ENCODE results near the gene DPYSL4.

Gene DPYSL4

DNA sequence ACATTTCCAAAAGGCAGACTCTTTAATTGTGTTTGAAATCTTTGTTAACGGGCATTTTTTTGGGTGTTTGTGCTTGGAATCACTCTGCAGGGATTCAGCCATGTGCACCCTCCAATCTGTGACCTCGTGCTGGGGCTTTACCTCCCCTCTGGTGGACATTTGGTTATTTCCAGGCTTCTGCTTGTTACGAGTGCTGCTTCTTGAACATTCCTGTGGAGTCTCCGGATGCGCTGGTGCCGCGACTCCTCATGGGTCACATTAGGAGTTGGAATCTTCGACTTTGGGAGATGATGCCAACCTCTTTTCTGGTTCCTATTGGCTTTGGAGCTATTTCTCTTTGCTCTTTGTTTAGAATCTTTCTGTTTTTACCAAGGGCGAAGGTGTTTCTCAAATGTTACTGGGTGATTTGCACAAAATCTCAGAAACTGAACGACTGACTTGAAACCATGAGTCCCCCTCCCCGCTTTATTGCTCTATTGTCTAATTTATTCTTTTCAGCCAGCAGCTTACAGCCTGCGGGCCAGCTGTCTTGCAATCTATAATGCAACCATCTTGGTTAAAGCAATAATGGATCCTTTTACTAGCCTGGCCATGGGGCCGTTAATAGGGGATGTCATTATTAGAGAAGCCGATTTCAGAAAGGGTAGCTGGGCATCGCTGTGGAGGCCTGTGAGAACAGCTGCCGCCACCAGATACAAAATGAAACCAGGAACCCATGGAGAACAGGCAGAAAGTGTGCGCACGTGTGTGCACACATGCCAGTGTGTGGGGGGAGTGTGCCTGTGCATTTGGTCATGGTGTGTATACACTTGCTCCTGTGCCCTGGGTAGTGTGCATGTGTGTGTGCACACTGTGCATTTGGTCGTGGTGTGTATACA lies 9.9 kb upstream of the DPYSL4 start:
- DNase-seq (ENCODE audit: low read depth in 2 of 2, low spot score in 1 of 2), result no peak

DNA sequence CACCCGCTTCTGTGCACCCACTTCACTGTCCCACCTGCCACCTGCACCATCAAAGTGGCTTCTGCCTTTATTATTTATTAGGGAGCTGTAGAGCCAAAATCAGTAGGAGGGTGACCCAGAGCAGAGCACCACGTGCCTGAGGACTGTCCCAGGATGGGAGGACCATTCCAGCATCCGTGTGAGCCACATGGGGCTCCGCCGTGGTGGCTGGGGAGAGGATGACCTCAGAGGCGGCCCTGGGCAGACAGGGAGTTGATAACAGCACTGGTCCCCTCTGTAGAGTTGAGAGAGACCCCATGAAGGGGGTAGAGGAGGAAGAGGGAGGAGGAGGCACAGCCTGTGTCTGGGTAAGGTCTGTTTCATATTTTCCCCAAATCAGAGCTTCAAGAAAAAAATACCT lies 8.7 kb upstream of the DPYSL4 start:
- no peak for DNase-seq (ENCODE audit: low read depth in 2 of 2, low spot score in 1 of 2)

DNA sequence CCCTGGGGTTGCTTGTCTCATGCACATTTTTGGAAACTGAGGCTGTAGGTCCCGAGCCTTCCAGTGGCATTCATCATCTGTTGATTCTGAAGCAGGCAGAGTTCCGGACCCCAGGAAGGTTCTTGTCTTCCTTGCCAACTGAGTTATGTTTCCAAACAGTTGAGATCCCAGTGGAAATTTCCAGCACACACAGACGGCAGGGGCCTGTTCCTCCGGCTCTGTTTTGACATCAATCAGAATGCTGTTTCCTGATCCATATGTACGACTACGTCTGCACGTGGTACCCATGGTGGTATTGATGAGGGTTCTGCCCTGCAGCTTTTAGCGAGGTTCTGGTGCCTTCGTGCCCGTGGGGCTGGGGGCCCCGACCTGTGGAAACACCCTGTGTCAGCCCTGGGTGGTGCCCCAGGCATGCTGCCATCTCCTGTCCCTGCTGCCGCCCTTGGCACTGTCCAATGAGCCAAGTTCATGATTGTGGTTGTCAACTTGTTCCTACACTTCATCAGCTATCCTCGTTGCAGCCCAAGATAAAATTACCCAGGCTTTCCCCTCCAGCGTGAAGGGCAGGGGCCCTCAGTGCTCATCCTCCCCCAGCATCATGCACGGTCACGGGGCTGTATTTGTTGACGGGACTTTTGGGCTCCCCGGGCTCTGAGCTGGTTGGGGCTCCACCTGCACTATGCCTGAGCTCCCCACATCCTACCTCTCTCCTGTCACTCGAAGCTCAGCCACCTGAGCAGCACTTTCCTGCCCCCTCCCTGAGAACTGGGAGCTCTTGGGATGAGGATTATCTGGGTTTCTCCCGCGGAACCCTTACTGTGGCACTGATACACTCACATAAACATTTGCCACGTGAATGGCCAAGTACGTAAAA lies 7.8 kb upstream of the DPYSL4 start:
- DNase-seq (ENCODE audit: low read depth in 2 of 2, low spot score in 1 of 2), result no peak

DNA sequence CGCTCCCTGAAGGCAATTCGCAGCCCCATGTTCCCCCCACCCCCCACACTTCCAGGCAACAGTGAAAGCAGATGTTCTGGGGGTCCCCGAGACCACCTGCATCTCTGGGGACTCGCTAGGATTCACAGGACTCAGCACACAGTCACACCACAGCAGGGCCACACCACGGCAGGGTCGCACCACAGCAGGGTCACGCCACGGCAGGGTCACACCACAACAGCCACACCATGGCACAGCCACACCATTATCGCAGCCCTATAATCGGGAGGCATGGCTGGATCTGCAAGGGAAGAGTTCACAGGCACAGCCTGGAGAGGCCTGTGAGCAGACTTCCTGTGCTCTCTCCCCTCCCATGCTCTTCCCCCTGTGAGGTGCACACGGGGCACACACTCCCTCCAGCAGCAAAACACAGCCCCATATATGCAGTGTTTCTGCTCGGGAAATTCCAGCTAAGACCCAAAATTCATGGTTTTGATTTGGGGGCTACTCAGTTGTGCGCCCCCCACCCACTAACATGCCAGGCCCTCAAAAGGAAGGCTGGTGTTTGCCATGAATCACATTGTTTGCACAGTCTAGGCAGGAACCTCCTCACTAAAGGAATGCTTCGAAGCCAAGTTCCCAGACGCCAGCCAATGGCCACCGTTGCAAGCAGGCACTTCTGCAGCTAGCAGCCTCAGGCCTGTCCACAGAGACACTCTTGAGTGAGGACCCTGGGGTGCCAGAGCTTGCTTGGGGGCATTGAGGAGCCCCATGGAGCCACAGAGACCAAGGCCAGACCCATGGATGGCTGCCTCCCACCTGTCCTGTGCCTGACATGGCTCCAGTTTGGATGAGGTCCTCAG lies 7.0 kb upstream of the DPYSL4 start:
- DNase-seq (ENCODE audit: low read depth in 2 of 2, low spot score in 1 of 2), result no peak

DNA sequence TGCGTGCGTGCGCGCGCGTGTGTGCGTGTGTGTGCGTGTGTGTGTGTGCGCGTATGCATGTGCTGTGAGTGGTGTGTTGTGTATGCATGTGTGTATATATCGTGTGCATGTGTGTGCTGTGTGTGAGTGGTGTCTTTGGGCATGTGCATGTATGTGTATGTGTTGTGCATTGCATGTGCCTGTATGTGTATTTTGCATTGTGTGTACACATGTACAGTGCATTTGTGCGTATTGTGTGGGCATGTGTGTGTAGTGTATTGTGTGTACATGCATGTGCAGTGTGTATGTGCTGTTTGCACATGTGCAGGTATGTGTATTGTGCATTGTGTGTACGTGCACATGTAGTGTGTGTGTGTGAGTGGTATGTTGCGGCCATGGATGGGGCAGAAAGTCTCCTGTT lies 6.0 kb upstream of the DPYSL4 start:
- no peak for DNase-seq (ENCODE audit: low read depth in 2 of 2, low spot score in 1 of 2)

DNA sequence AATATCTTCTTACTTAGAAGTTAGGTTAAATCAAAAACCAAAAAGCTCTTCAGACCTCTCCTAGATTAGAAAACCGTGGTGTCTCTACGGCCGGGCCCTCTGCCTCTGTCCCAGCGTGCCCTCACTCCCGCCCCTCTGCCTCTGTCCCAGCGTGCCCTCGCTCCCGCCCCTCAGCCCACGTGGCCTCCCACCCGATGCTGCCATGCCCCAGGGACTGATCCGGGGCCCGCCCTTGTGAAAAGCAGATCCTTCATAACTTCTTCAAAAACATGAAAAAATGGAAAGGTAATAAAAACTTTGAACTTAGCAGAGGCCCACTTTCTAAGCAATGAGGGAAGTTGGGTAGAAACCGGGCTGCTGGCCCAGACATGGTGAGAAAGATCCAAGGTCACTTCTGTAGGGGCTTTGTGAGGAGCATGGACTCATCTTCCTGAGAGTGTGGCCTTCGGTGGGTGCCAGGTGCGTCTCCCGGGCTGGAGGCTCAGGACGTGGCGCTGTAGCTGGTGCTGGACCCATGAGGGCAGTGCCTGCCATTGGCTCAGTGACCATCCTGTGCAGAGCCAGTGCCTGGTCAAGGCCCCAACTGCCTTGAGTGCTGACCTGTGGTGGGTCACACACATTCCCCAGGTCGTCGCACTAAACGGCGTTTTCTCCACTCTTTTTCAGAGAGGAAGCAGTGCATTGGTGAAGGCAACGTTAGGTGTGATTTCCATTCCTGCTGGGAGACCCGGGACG lies 4.9 kb upstream of the DPYSL4 start:
- no peak for DNase-seq (ENCODE audit: low read depth in 2 of 2, low spot score in 1 of 2)

DNA sequence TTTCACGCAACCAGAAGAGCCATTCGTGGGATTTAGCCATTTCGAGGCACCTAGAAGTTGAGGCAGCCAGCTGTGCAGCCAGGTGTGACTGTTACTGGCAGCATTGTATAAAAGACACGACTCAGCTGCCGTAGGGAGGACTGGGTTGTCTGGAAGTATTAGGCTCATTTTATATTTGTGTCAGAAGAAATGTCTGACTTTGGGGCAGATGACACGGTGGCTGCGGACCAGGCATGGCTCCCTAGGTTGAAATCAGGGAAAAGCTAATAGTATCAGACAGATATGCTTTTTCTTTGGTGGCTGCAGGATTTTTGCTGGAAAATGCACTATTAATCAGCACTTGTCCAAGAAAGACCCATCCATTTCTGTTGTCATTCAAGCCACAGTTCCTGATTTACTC lies 4.2 kb upstream of the DPYSL4 start:
- no peak for DNase-seq (ENCODE audit: low read depth in 2 of 2, low spot score in 1 of 2)

DNA sequence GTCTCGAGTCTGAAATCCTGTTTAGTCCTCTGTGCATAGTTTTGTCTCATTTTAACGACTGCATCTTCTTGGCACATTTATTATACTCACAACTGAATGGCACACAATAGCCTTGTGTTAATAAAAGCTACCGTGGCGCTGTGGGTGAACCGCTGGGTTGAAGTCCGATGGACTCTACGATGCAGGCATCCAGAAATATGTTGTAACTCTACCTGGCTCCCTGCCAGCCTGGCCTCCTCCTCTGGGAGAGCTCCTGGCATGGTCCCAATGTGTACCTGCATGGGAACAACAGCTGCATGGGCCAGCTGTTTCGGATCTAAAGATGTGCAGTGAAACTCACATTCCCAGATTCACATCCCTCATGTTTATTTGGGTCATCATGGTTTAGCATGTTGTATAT lies 3.7 kb upstream of the DPYSL4 start:
- DNase-seq (ENCODE audit: low read depth in 2 of 2, low spot score in 1 of 2), result no peak

DNA sequence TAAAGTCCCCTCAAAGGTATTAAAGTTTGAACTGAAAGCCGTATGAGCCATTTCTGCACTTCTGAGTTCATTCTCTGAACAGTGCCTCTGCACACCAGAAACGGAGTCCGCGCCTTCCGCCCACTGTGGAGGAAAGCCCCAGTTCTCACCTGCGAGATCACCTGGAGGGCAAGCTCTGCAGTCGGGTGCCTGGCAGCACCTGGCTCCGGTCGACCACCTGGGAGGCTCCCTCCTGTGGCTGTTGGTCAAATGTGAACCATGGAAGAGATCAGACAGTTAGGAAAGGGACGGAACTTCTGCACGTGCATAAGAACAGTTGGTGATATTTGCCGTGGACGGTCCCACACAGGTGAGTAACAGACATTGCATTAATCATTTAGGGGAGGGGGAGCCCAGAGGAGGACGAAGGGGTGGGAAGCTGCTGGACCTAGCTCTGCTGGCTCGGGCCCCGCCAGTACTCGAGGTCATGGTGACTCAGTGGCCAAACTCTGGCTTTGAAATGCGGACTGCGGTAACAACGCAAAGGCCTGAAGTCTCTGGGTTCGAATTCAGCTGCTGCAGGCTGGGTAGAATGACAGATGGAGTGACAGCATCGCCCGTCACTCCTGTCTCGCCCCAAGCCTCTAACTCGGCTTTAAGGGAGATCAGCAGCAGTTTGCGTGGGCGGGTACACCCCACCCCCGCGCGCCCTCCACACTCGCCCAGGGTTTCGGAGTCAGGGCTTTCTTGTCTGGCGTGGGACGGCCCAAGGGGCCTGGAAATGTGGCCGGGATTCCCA lies 1.7 kb upstream of the DPYSL4 start:
- no peak for DNase-seq (ENCODE audit: low read depth in 2 of 2, low spot score in 1 of 2)

DNA sequence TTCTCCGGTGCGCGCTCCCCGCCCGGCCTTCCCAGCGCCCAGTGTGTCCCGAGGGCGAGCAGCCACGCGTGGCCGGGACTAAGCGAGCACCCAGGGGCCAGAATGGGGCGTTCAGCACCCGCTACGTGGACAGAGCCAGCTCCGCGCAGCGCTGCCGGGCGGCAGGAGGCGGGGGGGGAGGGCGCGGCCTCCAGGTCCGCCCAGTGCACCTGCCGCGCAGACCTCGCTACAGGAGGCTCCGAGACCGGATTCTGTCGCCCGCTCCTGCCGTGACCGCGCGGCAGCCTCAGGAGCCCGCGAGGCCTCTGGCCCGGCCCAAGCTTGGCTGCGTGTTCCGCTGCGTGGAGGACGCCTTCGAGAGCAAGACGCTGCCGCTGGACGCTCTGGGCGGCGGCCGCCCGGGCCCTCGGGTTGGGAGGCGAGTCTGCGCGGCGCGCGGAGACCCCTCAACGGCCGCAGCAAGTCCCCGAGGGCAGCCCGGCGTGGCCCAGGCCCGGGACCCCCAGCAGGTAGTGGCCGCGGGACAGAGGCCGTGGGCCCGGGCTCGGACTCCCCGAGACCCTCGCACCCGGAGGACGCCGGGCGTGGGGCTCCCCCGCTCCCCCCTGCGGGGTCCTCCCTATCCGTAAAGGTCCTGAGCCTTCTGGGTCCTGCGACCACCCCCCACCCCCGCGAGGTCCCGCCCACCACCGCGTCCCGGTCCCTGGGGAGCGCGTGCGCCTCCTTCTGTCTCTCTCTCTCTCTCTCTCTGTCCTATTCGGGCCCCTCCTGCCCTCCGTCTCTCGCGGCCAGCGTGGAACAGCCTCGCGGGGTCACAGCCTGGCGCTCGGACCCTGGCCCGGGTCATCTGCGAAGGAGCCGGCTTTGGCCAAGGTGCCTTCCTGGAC lies 904 bp upstream of the DPYSL4 start:
- DNase-seq (ENCODE audit: low read depth in 2 of 2, low spot score in 1 of 2), result no peak

DNA sequence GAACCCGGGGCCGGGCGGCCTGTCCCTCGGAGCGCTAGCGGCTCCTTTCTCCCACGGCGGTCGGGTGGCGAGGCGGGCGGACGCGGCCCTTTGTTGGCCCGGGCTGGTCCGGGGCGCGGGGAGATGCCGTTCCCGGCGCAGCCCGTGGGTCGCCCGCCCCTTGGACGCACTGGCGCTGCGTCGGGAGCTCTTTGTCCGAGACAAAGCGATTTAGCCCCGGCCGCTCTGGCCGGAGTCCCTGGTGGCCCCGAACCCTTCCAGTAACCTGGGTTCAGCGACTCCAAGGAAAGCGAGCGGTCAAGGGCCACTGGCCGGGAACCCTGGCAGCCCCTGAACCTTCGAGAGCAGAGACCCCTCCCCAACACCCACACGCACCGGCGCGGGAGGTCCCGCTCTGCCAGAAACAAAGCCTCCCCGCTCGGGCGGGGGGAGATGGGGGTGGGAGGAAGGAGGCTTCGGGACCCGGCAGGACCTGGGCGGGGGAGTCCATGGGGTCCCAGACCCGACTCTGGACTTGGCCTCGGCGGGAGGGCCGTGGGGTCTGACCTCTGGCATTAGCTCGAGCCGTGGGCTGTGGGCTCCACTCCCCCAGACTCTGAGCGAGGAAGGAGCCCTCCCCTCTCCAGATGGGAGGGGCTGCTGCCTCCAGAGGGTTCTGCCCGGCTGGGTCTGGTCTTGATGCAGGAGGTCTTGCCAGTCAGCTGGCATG lies 836 bp downstream of the DPYSL4 start:
- DNase-seq (ENCODE audit: low read depth in 2 of 2, low spot score in 1 of 2), result no peak

DNA sequence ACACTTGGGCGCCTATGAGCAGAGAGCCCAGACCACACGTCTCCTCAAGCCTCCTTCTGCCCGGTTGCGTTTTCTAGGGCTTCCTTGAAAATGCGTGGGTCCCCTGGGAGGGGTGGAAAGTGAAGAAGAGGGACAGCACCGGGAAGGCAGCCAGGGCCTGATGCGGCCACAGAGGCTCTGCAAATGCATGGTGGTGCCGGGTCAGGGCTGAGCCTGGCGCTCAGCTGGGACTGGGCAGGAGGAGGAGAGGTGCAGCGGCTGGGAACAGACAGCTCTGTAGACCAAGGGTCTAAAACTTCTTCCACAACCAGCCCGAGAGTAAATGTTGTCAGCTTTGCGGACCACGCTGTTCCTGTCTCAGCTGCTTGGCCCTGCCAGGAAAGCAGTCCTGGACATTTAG lies 1.6 kb downstream of the DPYSL4 start:
- no peak for DNase-seq (ENCODE audit: low read depth in 2 of 2, low spot score in 1 of 2)

DNA sequence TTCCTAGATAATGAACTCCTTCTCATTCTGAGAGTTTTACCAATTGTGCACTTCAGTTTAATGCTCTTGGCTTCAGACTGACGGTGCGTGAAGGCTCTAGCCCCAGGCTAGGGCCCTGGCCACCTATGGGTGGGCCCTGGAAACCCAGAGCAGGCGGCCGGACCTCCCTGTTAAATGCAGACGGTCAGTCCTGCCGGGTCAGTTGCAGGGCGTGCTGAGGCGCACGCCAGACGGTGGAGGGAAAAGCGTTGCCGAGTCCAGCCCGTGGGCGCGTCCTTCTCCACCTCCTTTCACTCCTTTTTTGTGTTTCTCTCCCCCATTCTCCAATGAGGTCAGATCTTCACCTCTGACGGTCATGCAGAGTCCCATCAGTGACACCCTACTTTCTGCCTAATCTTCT lies 2.3 kb downstream of the DPYSL4 start:
- no peak for DNase-seq (ENCODE audit: low read depth in 2 of 2, low spot score in 1 of 2)

DNA sequence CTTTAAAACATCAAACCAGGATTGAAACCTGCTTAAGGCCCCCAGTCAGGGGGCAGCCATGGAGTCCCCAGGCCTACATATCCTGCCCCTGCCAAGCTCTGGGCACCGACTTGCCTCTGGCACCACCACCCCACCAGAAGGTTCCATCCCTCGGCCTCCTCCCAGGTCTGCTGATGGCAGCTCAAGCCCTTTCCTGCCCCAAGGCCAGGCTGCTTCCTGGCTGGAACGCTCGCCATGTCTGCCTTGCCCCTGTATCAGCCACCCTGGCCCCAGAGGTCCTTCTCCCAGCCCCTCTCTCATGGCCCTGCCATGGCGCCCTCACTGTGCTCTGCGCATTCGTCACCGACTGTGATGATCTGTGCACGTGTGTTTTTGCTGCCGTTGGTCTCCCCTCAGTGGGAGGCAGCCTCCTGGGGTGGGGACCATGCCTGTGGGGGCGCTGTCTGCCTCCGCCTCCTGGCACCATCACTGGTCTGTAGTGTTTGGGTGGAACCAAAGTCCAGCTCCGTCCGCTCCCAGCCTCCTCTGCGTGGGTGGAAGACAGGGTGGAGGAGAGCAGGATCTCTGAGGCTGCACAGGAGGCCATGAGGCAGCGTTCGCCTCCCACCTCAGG lies 3.2 kb downstream of the DPYSL4 start:
- DNase-seq (ENCODE audit: low read depth in 2 of 2, low spot score in 1 of 2), result no peak

DNA sequence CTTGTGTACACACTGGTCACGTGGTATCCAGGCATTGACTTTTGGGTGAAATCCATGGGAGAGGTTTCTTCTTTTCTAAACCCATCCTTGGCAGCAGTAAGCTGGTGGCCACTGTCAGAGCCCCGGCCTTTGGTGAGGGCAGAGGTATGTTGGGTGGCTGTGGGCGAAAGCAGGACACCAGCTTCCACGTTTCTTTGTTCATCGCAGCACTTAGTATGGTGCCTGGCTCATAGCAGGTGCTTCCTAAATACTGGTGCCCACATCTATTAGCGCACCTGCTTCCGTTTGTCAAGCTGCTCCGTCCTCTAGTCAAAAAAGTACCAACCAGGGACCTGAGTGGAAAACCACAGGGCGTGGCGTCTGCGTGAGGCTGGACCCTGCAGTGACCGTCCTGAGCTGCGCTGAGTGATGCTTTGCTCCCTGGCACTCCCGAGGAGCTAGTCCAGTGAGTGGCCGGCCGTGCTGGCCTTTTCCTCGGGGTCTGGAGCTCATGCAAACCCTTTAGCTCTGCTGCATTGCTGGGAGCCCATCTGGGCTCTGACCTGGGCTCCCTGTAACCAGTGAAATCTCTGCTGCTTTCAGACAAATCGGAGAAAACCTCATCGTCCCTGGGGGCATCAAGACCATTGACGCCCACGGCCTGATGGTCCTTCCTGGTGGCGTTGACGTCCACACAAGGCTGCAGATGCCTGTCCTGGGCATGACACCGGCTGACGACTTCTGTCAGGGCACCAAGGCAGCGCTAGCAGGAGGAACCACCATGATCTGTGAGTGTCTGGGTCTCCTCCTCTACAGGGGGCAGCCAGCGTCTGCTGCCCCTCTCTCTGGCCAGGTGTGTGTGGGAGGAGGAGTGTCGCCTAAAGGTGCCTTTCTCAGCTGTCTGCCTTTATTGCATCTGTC lies 5.6 kb downstream of the DPYSL4 start:
- DNase-seq (ENCODE audit: low read depth in 2 of 2, low spot score in 1 of 2), result no peak

DNA sequence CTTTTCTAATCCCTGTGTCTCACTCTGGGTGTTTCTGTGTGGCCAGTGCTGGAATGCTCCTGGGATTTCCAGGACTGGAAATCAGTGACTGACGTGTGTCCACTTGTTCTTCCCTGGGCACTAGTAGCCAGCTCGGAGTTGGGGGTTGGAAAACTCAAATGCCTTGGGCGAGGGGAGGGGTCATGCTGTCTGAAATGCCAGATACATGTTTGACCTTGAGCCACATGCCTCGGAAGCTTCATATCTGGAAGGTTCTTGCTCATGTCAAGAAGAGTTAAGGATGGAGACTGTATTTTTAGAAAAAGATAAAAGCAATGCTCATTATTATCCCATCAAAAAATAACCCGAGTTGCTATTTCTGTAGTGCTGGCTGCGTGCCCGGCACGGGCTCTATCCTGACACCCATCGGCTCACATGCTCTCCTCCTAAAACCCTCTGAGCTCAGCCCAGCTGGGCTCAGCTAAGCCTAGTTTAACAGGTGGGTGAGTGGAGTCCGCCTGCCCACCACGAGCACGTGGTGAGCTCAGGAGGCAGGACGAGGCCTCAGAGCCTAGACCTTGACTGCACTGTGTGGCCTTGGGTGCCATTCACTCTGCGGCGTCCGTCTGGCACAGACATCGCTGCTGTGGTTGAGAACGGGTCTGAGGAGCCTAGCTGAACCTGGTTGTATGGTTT lies 6.4 kb downstream of the DPYSL4 start:
- DNase-seq (ENCODE audit: low read depth in 2 of 2, low spot score in 1 of 2), result no peak

Data from stimulated activated CD8-positive, alpha-beta memory T cell treated with anti-CD3 and anti-CD28 coated beads, Interleukin-4, amount 100 ng/mL, for 4 hours (primary cell).